Measurements from ENCODE around the gene CHRNB1. TPM values are rescaled to one million over a fixed set of nuclear protein-coding genes. Genes with fewer than 3 reads are reported as not detected.
A peak's percentile ranks its signal among the peaks of the same experiment; 100 is the strongest.

CHRNB1 gene
- total RNA-seq, 1 donor from 2014 or later, result 9.9 TPM

GRCh38 chr17:7445619-7445968 lies 733 bp downstream of the CHRNB1 start:
- Mint-ChIP-seq H3K36me3 (ENCODE audit: low read depth) (no peaks in the 10 kb centered on the region), H3K9me3 (no peaks in the 10 kb centered on the region), H3K4me3 (peak overlapping the region; percentile 85), H3K27me3 (ENCODE audit: low read depth) (peaks cover 48% of the 10 kb centered on the region), H3K4me1 (peaks cover 34% of the 10 kb centered on the region), H3K27ac (ENCODE audit: unreplicated experiment) (peak overlapping the region; percentile 87)
- DNase-seq (ENCODE audit: low read depth, low spot score), result no peak
- no peak for TF ChIP-seq CTCF (conservative IDR thresholded peaks at IDR 0.05)

DNA sequence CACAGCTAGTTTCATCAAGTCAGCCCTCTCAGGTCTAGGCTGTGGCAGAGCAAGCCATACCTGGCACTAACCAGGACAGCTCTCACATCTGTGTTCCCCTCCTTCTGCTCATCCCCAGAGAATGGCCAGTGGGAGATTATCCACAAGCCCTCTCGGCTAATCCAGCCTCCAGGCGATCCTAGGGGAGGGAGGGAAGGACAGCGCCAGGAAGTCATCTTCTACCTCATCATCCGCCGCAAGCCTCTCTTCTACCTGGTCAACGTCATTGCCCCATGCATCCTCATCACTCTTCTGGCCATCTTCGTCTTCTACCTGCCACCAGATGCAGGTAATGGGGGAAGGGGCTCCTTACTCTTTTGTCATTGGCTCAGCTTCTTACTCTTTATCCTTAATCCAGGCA lies 3.6 kb downstream of the CHRNB1 start:
- TF ChIP-seq CTCF (conservative IDR thresholded peaks at IDR 0.05), result no peak
- Mint-ChIP-seq H3K36me3 (ENCODE audit: low read depth) (no peaks in the 10 kb centered on the region), H3K27ac (ENCODE audit: unreplicated experiment) (no peak overlapping the region), H3K27me3 (ENCODE audit: low read depth) (peaks cover 26% of the 10 kb centered on the region), H3K4me1 (peaks cover 16% of the 10 kb centered on the region), H3K4me3 (no peak overlapping the region), H3K9me3 (no peaks in the 10 kb centered on the region)
- no peak for DNase-seq (ENCODE audit: low read depth, low spot score)

DNA sequence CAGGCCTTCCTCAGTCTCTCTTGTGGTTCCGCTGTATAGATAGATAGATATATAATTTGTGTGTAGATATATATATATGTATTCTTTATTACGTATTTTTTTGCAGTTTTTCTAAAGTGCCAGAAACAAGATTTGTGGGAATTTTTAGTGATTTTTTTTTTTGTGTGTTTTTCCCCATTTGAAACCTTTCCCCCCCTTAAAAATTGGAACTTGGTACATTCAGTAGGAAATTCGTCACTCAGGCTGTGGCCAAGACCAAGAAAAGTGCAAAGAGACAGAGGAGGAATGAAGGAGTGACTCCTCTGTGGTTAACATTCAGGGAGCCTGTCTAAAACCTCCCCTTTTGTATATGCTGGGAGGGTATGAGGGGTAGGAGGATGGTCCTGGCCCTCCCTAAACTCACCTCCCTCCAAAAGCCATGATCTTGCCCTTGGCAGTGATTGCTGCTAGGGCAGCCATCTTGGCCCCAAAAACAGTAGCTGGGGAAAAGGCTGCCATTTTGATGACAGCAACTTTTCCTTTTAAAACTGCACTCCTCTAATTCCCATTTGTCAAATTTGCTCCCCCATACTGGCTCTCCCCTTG lies 15.2 kb downstream of the CHRNB1 start:
- Mint-ChIP-seq H3K27ac (ENCODE audit: unreplicated experiment) (no peak overlapping the region), H3K9me3 (no peaks in the 10 kb centered on the region), H3K36me3 (ENCODE audit: low read depth) (peaks cover 2% of the 10 kb centered on the region), H3K4me3 (peak overlapping the region; percentile 61), H3K4me1 (peaks cover 12% of the 10 kb centered on the region), H3K27me3 (ENCODE audit: low read depth) (no peaks in the 10 kb centered on the region)
- DNase-seq (ENCODE audit: low read depth, low spot score), result no peak
- no peak for TF ChIP-seq CTCF (conservative IDR thresholded peaks at IDR 0.05)

GRCh38 chr17:7460850-7461660 lies 16.2 kb downstream of the CHRNB1 start:
- no peak for DNase-seq (ENCODE audit: low read depth, low spot score)
- H3K36me3 Mint-ChIP-seq (ENCODE audit: low read depth), result peaks cover 2% of the 10 kb centered on the region
- no peak overlapping the region for H3K27ac Mint-ChIP-seq (ENCODE audit: unreplicated experiment)
- peaks cover 6% of the 10 kb centered on the region for H3K4me1 Mint-ChIP-seq
- TF ChIP-seq CTCF (conservative IDR thresholded peaks at IDR 0.05), result no peak
- H3K4me3 Mint-ChIP-seq, result no peak overlapping the region
- H3K9me3 Mint-ChIP-seq, result no peaks in the 10 kb centered on the region
- H3K27me3 Mint-ChIP-seq (ENCODE audit: low read depth), result no peaks in the 10 kb centered on the region

DNA sequence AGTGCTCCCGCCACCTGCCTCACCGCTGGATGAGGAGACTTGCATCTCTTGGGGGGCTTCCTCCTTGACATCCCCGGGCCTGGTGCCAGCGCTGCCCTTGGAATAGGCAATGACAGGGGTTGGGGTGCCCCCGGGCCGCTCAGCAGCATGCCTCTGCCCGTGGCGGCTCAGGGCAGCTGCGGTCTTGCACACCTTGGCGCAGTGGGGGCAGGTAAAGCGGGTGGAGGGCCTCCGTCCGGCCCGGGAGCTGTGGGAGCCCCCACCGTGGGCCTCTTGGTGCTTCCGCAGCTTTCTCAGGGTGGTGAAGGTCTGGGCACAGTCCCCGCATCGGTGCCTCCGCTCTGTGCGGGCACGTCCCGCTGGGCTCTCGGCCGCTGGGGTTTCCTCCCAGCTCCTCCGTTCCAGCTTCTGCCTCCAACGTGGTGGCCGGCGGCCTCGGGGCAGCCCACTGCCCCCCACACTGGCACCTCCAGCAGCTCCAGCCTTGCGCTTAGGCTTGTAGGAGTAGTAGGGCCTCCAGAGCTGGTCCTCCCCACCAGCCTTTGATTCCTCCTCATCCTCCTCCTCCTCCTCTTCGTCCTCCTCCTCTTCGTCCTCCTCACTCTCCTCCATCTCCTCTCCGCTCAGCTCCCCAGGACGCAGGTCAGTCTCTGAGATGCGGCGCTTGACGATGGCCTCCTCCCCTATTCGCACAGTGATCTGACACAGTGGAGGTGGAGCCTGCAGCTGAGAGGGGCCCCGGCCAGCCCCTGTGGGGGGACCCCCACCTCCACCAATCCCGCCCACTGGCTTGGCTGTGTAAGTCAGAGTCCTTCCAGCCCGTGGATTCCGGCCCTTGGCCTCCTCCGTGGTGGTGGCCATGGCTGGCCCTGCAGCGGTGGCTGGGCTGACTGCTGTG lies 17.9 kb downstream of the CHRNB1 start:
- no peak for DNase-seq (ENCODE audit: low read depth, low spot score)
- Mint-ChIP-seq H3K27me3 (ENCODE audit: low read depth) (no peaks in the 10 kb centered on the region), H3K4me3 (no peak overlapping the region), H3K27ac (ENCODE audit: unreplicated experiment) (no peak overlapping the region), H3K36me3 (ENCODE audit: low read depth) (peaks cover 2% of the 10 kb centered on the region), H3K9me3 (no peaks in the 10 kb centered on the region), H3K4me1 (peaks cover 17% of the 10 kb centered on the region)
- no peak for TF ChIP-seq CTCF (conservative IDR thresholded peaks at IDR 0.05)

Measured in neural crest cell (in vitro differentiated cells).